ENCODE results near the gene REPIN1.

GRCh38 chr7:150339409-150339809 is 29.2 kb upstream of the REPIN1 start:
- TF ChIP-seq, protein P1, sequence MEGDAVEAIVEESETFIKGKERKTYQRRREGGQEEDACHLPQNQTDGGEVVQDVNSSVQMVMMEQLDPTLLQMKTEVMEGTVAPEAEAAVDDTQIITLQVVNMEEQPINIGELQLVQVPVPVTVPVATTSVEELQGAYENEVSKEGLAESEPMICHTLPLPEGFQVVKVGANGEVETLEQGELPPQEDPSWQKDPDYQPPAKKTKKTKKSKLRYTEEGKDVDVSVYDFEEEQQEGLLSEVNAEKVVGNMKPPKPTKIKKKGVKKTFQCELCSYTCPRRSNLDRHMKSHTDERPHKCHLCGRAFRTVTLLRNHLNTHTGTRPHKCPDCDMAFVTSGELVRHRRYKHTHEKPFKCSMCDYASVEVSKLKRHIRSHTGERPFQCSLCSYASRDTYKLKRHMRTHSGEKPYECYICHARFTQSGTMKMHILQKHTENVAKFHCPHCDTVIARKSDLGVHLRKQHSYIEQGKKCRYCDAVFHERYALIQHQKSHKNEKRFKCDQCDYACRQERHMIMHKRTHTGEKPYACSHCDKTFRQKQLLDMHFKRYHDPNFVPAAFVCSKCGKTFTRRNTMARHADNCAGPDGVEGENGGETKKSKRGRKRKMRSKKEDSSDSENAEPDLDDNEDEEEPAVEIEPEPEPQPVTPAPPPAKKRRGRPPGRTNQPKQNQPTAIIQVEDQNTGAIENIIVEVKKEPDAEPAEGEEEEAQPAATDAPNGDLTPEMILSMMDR (IDR thresholded peaks at IDR 0.05; ENCODE audit: low read depth, low read length, missing input control): no peak
- TF ChIP-seq EGR1 (IDR thresholded peaks at IDR 0.05; ENCODE audit: low read depth in 2 of 2): no peak
